Colonic mucosa (tissue), 4 donors: ENCODE data around the gene TOR4A. TPM values are rescaled to one million over a fixed set of nuclear protein-coding genes. Genes with fewer than 3 reads are reported as not detected.

ENCODE experiments used
- DNase-seq: peaks from one replicate; pipeline ENCODE4 v3.0.0-alpha.2; 2020
- H3K27ac ChIP-seq: fragments of 200-600 bp; one replicate; pipeline ENCODE4 v1.8.0; 2021
- H3K27me3 ChIP-seq: fragments of 200-600 bp; one replicate; pipeline ENCODE4 v1.8.0; 2021
- H3K36me3 ChIP-seq: fragments of 200-600 bp; one replicate; pipeline ENCODE4 v1.8.0; 2021
- H3K4me1 ChIP-seq: fragments of 200-600 bp; one replicate; pipeline ENCODE4 v1.8.0; 2021; ENCODE audit warnings: mild to moderate bottlenecking
- H3K4me3 ChIP-seq: fragments of 200-600 bp; one replicate; pipeline ENCODE4 v1.8.0; 2021
- H3K9ac ChIP-seq, 2 donors: one replicate each; pipeline ENCODE4 v1.7.0; 2013; ENCODE audit warnings: control low read depth in 2 of 2, low read depth in 2 of 2, low read length in 2 of 2
- H3K9me3 ChIP-seq: fragments of 200-600 bp; one replicate; pipeline ENCODE4 v1.8.0; 2021
- CTCF ChIP-seq: fragments of 200-600 bp; IDR thresholded peaks from one replicate; pipeline ENCODE4 v1.8.0; 2022; ENCODE audit warnings: antibody characterized with exemption, mild to moderate bottlenecking
- intact Hi-C: fragments of 100-400 bp; cut with DNase I; formaldehyde crosslinking; loops from one replicate; pipeline ENCODE4 v1.14.1; 2022
- total RNA-seq, 2 donors: library from RNA; stranded (reverse); fragmentation: NEBNext Ultra II Directional in 1 of 2; extraction: Animal tissue kit (Norgen Biotek cat#: 25700) in 1 of 2; gene quantifications; one replicate each; pipeline ENCODE4 v1.2.1, GENCODE V29; 2021
- donor health status: healthy.
- donor health status: DM: no; HTN: no; CAD: no.
- donor health status: DM: no; HTN: no; CAD: no.

The TOR4A gene
- total RNA-seq, 2 donors from 2014 or later = 57.1 to 63.9 TPM

DNA sequence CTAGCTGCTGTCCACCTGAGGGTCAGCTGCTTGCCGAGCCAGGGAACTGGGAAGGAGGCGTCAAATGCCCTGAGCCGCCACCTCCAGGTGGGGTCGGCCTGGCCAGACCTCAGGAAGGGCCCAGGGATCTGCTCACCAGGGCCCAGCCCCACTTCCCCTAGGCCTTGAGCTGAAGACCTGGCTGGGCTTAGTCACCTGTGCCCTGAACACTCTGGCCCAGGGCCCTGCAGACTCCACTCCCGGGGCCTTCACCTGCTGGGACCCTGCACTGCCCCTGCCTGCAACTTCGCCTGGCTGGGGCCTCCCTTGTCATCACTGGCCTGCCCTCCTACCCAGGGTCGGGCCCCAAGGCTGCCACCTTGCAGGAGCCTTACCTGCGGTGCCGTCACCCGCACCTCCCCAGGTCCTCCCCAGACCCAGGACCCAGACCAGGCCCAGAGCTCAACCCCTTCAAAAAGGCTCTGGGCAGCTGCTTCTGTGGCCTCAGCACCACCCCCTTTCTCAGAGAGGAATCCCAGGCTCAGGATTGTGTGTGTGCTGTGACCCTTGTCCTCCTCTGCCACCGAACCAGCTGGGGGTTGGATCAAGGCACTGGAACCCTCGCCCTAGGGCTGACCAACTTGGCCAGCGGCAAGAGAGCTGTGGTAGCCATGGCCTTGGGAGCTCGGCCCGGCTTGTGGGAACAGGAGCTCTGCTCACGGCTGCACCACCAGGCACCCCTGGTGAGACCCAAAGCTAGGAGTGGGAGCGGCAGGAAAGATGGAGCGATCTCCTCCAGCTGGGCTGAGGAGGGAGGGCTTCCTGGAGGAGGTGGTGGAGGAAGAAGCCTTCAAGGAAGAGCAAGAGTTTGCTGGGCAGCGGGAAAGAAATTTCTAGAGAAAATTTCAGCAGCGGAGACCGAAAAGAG, 23.6 kb upstream of the TOR4A start:
- peak overlapping the region; percentile 70 to 88 for H3K9ac ChIP-seq
- H3K9me3 ChIP-seq = no peaks in the 10 kb centered on the region
- peak overlapping the region; percentile 72 for H3K27ac ChIP-seq
- H3K4me1 ChIP-seq = peaks cover 11% of the 10 kb centered on the region
- H3K36me3 ChIP-seq = no peaks in the 10 kb centered on the region
- no peaks in the 10 kb centered on the region for H3K27me3 ChIP-seq
- DNase-seq = peak; percentile 66
- intact Hi-C loops = no loop called here
- TF ChIP-seq CTCF = no peak
- peak overlapping the region; percentile 92 for H3K4me3 ChIP-seq

- Histone ChIP-seq H3K4me1 (peaks cover 11% of the 10 kb centered on the region), H3K27ac (peak within 1 kb of the TSS; percentile 72), H3K4me3 (peak within 1 kb of the TSS; percentile 92), H3K36me3 (no peaks in the 10 kb centered on the region), H3K9ac (peak within 1 kb of the TSS; percentile 78 to 89), H3K27me3 (no peaks in the 10 kb centered on the region), H3K9me3 (no peaks in the 10 kb centered on the region)
- intact Hi-C loops = no loop called here
- DNase-seq = peak; percentile 95
- no peak for TF ChIP-seq CTCF
Observed at GRCh38 chr9:137254624-137255447, 22.7 kb upstream of the TOR4A start, which contains the start of gene NELFB. TSS of gene NELFB (plus strand) at chr9:137255327.

- no peak for TF ChIP-seq CTCF
- peak; percentile 65 for DNase-seq
- intact Hi-C loops = no loop called here
- Histone ChIP-seq H3K4me3 (peak overlapping the region; percentile 92), H3K27me3 (no peaks in the 10 kb centered on the region), H3K27ac (peak overlapping the region; percentile 69), H3K4me1 (peaks cover 11% of the 10 kb centered on the region), H3K9ac (peak overlapping the region; percentile 78 to 89), H3K36me3 (no peaks in the 10 kb centered on the region), H3K9me3 (no peaks in the 10 kb centered on the region)
Observed at GRCh38 chr9:137255448-137256114, 21.9 kb upstream of the TOR4A start.

DNA sequence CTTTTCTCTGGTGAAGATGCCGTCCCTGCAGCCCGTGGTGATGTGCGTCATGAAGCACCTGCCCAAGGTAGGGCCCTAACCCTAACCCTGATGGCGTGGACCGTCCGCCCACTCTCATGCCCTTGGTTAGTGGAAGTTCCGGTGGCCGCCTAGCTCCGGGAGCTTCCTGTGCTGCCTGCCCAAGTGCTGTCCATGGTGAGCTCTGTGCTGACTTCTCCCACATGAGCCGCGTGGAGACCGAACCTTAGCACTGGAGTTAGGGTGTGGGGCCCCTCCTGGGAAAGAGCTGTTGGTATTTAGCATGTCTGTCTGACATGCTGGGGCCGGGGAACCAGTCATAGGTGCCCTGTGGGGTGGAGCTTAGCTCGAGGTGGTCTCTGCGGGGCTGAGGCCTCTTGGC, 21.2 kb upstream of the TOR4A start:
- intact Hi-C loops = no loop called here
- H3K9ac ChIP-seq = peak overlapping the region; percentile 78 to 89
- H3K4me1 ChIP-seq = peaks cover 11% of the 10 kb centered on the region

More for the DNA sequence above, 21.2 kb upstream of the TOR4A start:
- H3K27me3 ChIP-seq = no peaks in the 10 kb centered on the region
- no peak for DNase-seq
- no peaks in the 10 kb centered on the region for H3K36me3 ChIP-seq
- no peaks in the 10 kb centered on the region for H3K9me3 ChIP-seq
- TF ChIP-seq CTCF = no peak
- H3K4me3 ChIP-seq = peak overlapping the region; percentile 92
- no peak overlapping the region for H3K27ac ChIP-seq
